ENCODE data around the gene SPATA18.
"Not testable (repeated sequence)": the region's sequence is repeated elsewhere in the genome, so short reads cannot be mapped to it uniquely, and the experiment has no call there.

SPATA18 gene

GRCh38 chr4:52052475-52052780, 1.3 kb downstream of the SPATA18 start:
- no peak for DNase-seq (ENCODE audit: low spot score)

- DNase-seq (ENCODE audit: low spot score) = no peak
Measured at GRCh38 chr4:52054254-52054653, 3.1 kb downstream of the SPATA18 start.

GRCh38 chr4:52057196-52057595, 6.1 kb downstream of the SPATA18 start:
- DNase-seq (ENCODE audit: low spot score) = no peak

GRCh38 chr4:52058275-52058674, 7.2 kb downstream of the SPATA18 start:
- no peak for DNase-seq (ENCODE audit: low spot score)

- DNase-seq (ENCODE audit: low spot score) = no peak
Measured at GRCh38 chr4:52059372-52059771, 8.3 kb downstream of the SPATA18 start.

GRCh38 chr4:52069571-52069970, 18.5 kb downstream of the SPATA18 start:
- DNase-seq (ENCODE audit: low spot score) = no peak

GRCh38 chr4:52071791-52072546, 20.9 kb downstream of the SPATA18 start:
- no peak for DNase-seq (ENCODE audit: low spot score)

GRCh38 chr4:52076731-52077130, 25.6 kb downstream of the SPATA18 start:
- no peak for DNase-seq (ENCODE audit: low spot score)

- DNase-seq (ENCODE audit: low spot score) = no peak
Measured at GRCh38 chr4:52079659-52080058, 28.6 kb downstream of the SPATA18 start.

GRCh38 chr4:52081216-52081615, 30.1 kb downstream of the SPATA18 start:
- no peak for DNase-seq (ENCODE audit: low spot score)

- not testable (repeated sequence) for DNase-seq (ENCODE audit: low spot score)
Measured at GRCh38 chr4:52086425-52086824, 35.3 kb downstream of the SPATA18 start.

GRCh38 chr4:52091801-52092200, 40.7 kb downstream of the SPATA18 start:
- no peak for DNase-seq (ENCODE audit: low spot score)

GRCh38 chr4:52093466-52093865, 42.4 kb downstream of the SPATA18 start:
- DNase-seq (ENCODE audit: low spot score) = no peak

GRCh38 chr4:52094376-52095145, 43.5 kb downstream of the SPATA18 start:
- no peak for DNase-seq (ENCODE audit: low spot score)

GRCh38 chr4:52095374-52095773, 44.3 kb downstream of the SPATA18 start:
- DNase-seq (ENCODE audit: low spot score) = no peak

- DNase-seq (ENCODE audit: low spot score) = no peak
Measured at GRCh38 chr4:52096048-52096447, 44.9 kb downstream of the SPATA18 start.

GRCh38 chr4:52098618-52099017, 47.5 kb downstream of the SPATA18 start:
- no peak for DNase-seq (ENCODE audit: low spot score)

- DNase-seq (ENCODE audit: low spot score) = no peak
Measured at GRCh38 chr4:52099860-52100461, 48.9 kb downstream of the SPATA18 start.

GRCh38 chr4:52102587-52102986, 51.5 kb downstream of the SPATA18 start:
- no peak for DNase-seq (ENCODE audit: low spot score)

GRCh38 chr4:52103319-52103718, 52.2 kb downstream of the SPATA18 start:
- DNase-seq (ENCODE audit: low spot score) = no peak

- DNase-seq (ENCODE audit: low spot score) = no peak
Measured at GRCh38 chr4:52105276-52105675, 54.2 kb downstream of the SPATA18 start.

- DNase-seq (ENCODE audit: low spot score) = no peak
Measured at GRCh38 chr4:52106191-52106590, 55.1 kb downstream of the SPATA18 start.

GRCh38 chr4:52106660-52107059, 55.6 kb downstream of the SPATA18 start:
- no peak for DNase-seq (ENCODE audit: low spot score)
